A549 treated with DMSO at 1 μM for 4 hours (cell line): ENCODE measurements around the gene AUP1. TPM values are rescaled to one million over a fixed set of nuclear protein-coding genes. Genes with fewer than 3 reads are reported as not detected.

ENCODE experiments used
- total RNA-seq: library from RNA; stranded (reverse); fragments of 200-300 nt; extraction: Qiagen RNA extraction; gene quantifications from 5 replicates; pipeline ENCODE4 v1.2.3, GENCODE V29; 2022; ENCODE audit warnings: low read depth

The AUP1 gene
- total RNA-seq, result 194 to 263 TPM (median 239 TPM) in 5 replicates

GRCh38 chr2:74529357-74530238, at the start of gene AUP1, which contains the start of gene HTRA2:
TSS of gene AUP1 (minus strand) at chr2:74529706. CDS start at chr2:74529629, 77 bp downstream.
TSS of gene HTRA2 (plus strand) at chr2:74529933. CDS start at chr2:74530007, 74 bp downstream.

DNA sequence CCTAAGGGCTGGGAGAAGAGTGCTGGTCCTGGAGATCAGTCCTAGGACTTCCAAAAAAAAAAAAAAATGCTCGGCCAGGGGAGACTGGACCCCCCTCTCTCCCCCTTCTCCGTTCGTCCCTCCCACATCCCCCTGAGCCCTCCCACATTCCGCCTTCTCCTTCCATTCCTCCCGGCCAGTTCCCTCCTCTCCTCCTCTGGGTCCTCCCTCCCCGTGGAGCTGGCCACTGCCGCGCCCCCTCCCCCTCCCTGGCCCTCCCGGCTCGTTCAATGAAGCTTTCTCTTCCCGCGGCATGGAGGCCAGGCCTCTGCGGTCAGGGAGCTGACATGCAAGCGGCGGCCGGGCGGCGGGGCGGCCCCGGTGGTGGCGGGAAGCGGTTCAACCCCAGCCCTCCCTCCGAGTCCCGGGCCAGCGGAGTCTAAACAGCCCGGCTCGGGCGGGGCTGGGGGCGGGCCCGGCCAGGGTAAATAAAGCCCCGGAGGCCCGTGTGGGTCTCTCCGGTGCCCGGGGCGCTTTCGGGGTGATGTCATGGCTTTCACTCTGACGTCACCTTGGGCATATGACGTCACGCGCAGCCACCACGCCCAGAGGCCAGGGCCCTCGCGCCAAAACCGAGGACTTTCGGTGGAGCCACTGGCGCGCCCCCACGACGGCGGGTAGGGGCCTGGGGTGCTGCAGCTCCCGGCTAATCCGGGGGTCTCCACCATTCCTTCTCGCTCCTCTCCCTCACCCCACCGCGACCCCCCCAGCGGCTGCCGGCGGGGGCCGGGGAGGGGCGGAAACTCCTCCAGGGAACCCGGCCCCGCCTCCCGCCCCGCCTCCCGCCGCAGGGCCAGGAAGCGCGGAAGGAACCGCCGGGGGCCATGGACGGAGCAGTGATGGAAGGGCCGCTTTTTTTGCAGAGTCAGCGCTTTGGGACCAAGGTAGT, 24.6 kb upstream of the AUP1 start, which contains the start of the genes DOK1 and LOXL3:
Gene DOK1 (plus strand): TSS at position 829 of the 928 bp plus-strand sequence. CDS start 35 bp downstream, at position 864.
Gene LOXL3 (minus strand): TSS at position 51 of the 928 bp plus-strand sequence. CDS start 1,308 bp downstream, outside the sequence.

DNA sequence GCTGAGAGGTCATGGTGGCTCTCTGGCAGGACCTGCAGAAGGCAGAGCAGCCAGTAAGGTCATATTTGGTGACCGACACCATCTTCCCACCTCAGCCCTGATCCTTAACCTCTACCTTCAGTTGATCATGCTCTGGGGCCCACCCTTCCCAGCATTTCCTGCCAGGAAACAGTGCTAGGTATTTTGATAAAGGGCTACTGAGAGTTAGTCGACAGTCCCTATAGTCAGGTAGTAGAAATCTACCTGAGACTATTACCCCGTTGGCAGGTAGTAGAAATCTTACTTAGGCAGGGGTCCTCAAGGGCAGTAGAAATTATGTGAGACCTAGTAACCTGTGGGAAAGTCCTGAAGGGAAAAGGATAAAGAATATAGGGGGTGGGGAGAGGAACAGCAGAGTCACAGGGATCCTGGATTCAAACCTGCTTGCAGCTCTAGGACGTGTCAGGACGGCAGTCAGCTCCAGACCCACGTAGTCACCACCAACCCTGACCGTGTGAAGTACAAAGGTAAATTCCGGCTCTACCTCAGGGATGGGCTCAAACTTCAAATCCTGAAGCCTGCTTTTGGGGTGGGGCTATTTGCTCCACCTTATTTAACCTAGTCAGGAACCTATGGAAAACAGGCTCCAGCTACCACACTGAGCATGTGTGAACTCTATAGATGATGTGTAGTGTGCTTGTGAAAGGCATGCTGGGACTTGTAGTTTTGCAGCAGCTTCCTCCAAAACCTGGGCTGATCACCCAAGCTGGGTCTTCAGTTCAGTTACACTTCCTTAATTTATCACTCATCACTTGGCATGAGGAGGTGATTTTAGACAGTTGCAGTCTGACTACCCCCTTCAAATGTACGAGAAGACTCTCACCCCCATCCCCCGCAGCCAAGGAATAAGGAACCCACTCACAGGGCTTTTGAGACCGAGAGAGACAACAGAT, 3.5 kb downstream of the AUP1 start, which contains the start of gene DQX1:
Gene DQX1 (minus strand): TSS at position 515 of the 932 bp plus-strand sequence. CDS start 502 bp downstream, at position 13.

GRCh38 chr2:74514368-74515270, 14.9 kb downstream of the AUP1 start, which contains the start of gene TLX2:
TSS of gene TLX2 (plus strand) at chr2:74514450. CDS start at chr2:74514807, 357 bp downstream.

GRCh38 chr2:74507145-74507925, 22.2 kb downstream of the AUP1 start, which contains the start of gene PCGF1:
TSS of gene PCGF1 (minus strand) at chr2:74507695. CDS start at chr2:74507668, 27 bp downstream.

DNA sequence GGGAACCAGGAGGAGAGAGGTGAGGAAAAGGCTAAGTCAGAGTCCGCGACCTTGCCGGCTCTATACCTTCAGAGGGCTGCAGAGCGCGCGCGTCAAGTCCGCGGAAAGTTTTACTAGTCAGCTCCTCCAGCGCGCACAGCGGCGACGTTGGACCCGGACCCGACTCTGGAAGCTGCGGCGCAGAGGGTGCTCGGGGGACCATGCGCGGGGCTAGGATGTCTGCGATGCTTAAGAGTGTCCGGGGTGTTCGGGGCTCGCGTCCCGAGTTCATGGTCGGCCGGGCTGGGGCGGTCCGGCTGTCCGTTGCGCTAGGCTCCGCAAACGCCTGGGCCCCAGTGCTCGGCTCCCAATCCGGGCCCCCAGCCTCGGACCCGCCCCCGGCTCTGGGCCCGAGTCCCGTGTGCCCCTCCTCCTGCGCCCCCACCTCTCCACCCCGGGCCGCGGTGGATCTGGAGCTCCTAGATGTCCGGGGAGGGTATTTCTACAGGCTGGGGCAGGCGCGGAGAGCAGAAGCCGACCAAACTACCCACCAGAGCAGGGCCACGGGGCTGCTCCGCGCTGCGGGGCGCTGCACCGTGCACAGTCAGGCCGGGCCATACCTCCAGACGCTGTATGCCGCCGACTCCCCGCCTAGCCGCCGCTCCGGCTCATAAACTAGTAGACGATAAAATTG, 30.1 kb downstream of the AUP1 start, which contains the start of gene LBX2:
Gene LBX2 (minus strand): TSS at position 337 of the 673 bp plus-strand sequence. CDS start 66 bp downstream, at position 271.

GRCh38 chr2:74482801-74483674, 46.5 kb downstream of the AUP1 start, which contains the start of the genes CCDC142 and TTC31:
TSS of gene CCDC142 (minus strand) at chr2:74482998. CDS start at chr2:74482837, 161 bp downstream.
TSS of gene TTC31 (plus strand) at chr2:74483081. CDS start at chr2:74483096, 15 bp downstream.

Other genes starting within 250 kb of the AUP1 start
- 0.18 to 0.41 TPM (median 0.28 TPM) in 5 replicates for gene SLC4A5, start 186.3 kb downstream of the AUP1 start, total RNA-seq
- 111 to 159 TPM (median 138 TPM) in 5 replicates for gene DCTN1, start 149.4 kb downstream of the AUP1 start, total RNA-seq
- gene C2orf81, start 108.1 kb downstream of the AUP1 start, total RNA-seq, result 3.2 to 4.4 TPM (median 3.2 TPM) in 5 replicates
- gene WDR54, start 108.0 kb downstream of the AUP1 start, total RNA-seq, result 77.2 to 88.4 TPM (median 80.7 TPM) in 5 replicates
- 19.2 to 28.0 TPM (median 20.7 TPM) in 5 replicates for gene RTKN, start 87.8 kb downstream of the AUP1 start, total RNA-seq
- gene INO80B, start 74.6 kb downstream of the AUP1 start, total RNA-seq, result 39.5 to 51.7 TPM (median 48.4 TPM) in 5 replicates
- gene WBP1, start 71.3 kb downstream of the AUP1 start, total RNA-seq, result 52.9 to 81.9 TPM (median 75.1 TPM) in 5 replicates
- 37.8 to 51.9 TPM (median 50.9 TPM) in 5 replicates for gene MOGS, start 64.3 kb downstream of the AUP1 start, total RNA-seq
- 105 to 147 TPM (median 128 TPM) in 5 replicates for gene MRPL53, start 57.0 kb downstream of the AUP1 start, total RNA-seq
- 10.8 to 16.3 TPM (median 14.3 TPM) in 5 replicates for gene CCDC142, start 46.7 kb downstream of the AUP1 start, total RNA-seq
- gene TTC31, start 46.6 kb downstream of the AUP1 start, total RNA-seq, result 14.8 to 19.3 TPM (median 17.3 TPM) in 5 replicates
- 3.5 to 4.6 TPM (median 4.1 TPM) in 5 replicates for gene LBX2, start 30.1 kb downstream of the AUP1 start, total RNA-seq
- gene PCGF1, start 22.0 kb downstream of the AUP1 start, total RNA-seq, result 28.2 to 39.3 TPM (median 31.9 TPM) in 5 replicates
- gene TLX2, start 15.3 kb downstream of the AUP1 start, total RNA-seq, result 0.14 to 0.43 TPM (median 0.25 TPM) in 5 replicates
- gene DQX1, start 3.5 kb downstream of the AUP1 start, total RNA-seq, result 0.08 to 0.12 TPM (median 0.11 TPM) in 3 of 5 replicates, not detected in the others
- gene HTRA2, start 227 bp upstream of the AUP1 start, total RNA-seq, result 31.5 to 42.2 TPM (median 38.3 TPM) in 5 replicates
- gene LOXL3, start 24.2 kb upstream of the AUP1 start, total RNA-seq, result 0.25 to 0.55 TPM (median 0.40 TPM) in 5 replicates
- gene DOK1, start 25.0 kb upstream of the AUP1 start, total RNA-seq, result 4.0 to 5.6 TPM (median 4.9 TPM) in 5 replicates
- not detected in 5 replicates for gene M1AP, start 118.6 kb upstream of the AUP1 start, total RNA-seq
- gene SEMA4F, start 124.5 kb upstream of the AUP1 start, total RNA-seq, result 8.6 to 13.7 TPM (median 11.2 TPM) in 5 replicates